Neutrophil (primary cell): ENCODE results near the gene ZFYVE26.

Experiments
- H3K27ac ChIP-seq: fragments of 200-600 bp; sonication (generic); 2 replicates; pipeline ENCODE4 v1.5.1; 2016; ENCODE audit warnings: mild to moderate bottlenecking, moderate library complexity
- H3K27me3 ChIP-seq: fragments of 200-600 bp; sonication (generic); 2 replicates; pipeline ENCODE4 v1.6.0; 2016; ENCODE audit warnings: mild to moderate bottlenecking
- H3K36me3 ChIP-seq: fragments of 200-600 bp; sonication (generic); 2 replicates; pipeline ENCODE4 v1.5.1; 2017
- H3K4me1 ChIP-seq, 2 experiments: fragments of 200-600 bp in 1 of 2; sonication (generic) in 1 of 2; 1 replicate in 1 of 2; 2 replicates in 1 of 2; pipeline versions ENCODE4 v1.5.1 to v1.6.1; 2013 to 2016; ENCODE audit warnings: low read depth in 1 of 2, low read length in 1 of 2, mild to moderate bottlenecking in 1 of 2, moderate library complexity in 1 of 2; ENCODE audit not compliant: control insufficient read depth in 1 of 2, insufficient read depth in 1 of 2
- H3K4me3 ChIP-seq, 2 experiments: fragments of 200-600 bp in 1 of 2; sonication (generic) in 1 of 2; 1 replicate in 1 of 2; 2 replicates in 1 of 2; pipeline ENCODE4 v1.5.1; 2013 to 2016; ENCODE audit warnings: low read depth in 1 of 2, low read length in 1 of 2, mild to moderate bottlenecking in 1 of 2, moderate library complexity in 1 of 2
- H3K9me3 ChIP-seq: fragments of 200-600 bp; sonication (generic); 2 replicates; pipeline ENCODE4 v1.5.1; 2016
- CTCF ChIP-seq: fragments of 200-600 bp; sonication (generic); IDR thresholded peaks from 2 replicates; pipeline ENCODE4 v1.5.1; 2016; ENCODE audit warnings: antibody characterized with exemption

The ZFYVE26 gene

GRCh38 chr14:67816326-67817002 lies at the start of gene ZFYVE26:
ZFYVE26 (minus strand) TSS chr14:67816590; CDS start chr14:67815963, 627 bp downstream.
- Histone ChIP-seq H3K27me3 (no peaks in the 10 kb centered on the region), H3K36me3 (peaks cover 10% of the 10 kb centered on the region), H3K4me1 (peaks cover 53 to 59% of the 10 kb centered on the region in 2 experiments), H3K27ac (peak within 1 kb of the TSS; percentile 90), H3K4me3 (peak within 1 kb of the TSS; percentile 69 to 72), H3K9me3 (no peaks in the 10 kb centered on the region)
- no peak for TF ChIP-seq CTCF

GRCh38 chr14:67863223-67863622 lies 46.8 kb upstream of the ZFYVE26 start:
- no peaks in the 10 kb centered on the region for H3K4me1 ChIP-seq
- no peak overlapping the region for H3K27ac ChIP-seq
- H3K36me3 ChIP-seq = no peaks in the 10 kb centered on the region
- TF ChIP-seq CTCF = no peak
- no peaks in the 10 kb centered on the region for H3K9me3 ChIP-seq
- H3K27me3 ChIP-seq = no peaks in the 10 kb centered on the region
- H3K4me3 ChIP-seq = no peak overlapping the region

- no peak for TF ChIP-seq CTCF
- Histone ChIP-seq H3K9me3 (no peaks in the 10 kb centered on the region), H3K27ac (no peak overlapping the region), H3K4me1 (peaks cover 8 to 9% of the 10 kb centered on the region in 2 experiments), H3K4me3 (no peak overlapping the region), H3K36me3 (no peaks in the 10 kb centered on the region), H3K27me3 (no peaks in the 10 kb centered on the region)
Observed at GRCh38 chr14:67859169-67859749, 42.9 kb upstream of the ZFYVE26 start.

GRCh38 chr14:67857778-67858350 lies 41.5 kb upstream of the ZFYVE26 start:
- Histone ChIP-seq H3K4me3 (no peak overlapping the region), H3K4me1 (peaks cover 19 to 23% of the 10 kb centered on the region in 2 experiments), H3K36me3 (no peaks in the 10 kb centered on the region), H3K27ac (no peak overlapping the region), H3K27me3 (no peaks in the 10 kb centered on the region), H3K9me3 (no peaks in the 10 kb centered on the region)
- TF ChIP-seq CTCF = no peak

- no peak overlapping the region for H3K27ac ChIP-seq
- no peaks in the 10 kb centered on the region for H3K27me3 ChIP-seq
- H3K36me3 ChIP-seq = no peaks in the 10 kb centered on the region
- H3K9me3 ChIP-seq = no peaks in the 10 kb centered on the region
- TF ChIP-seq CTCF = no peak
- no peak overlapping the region for H3K4me3 ChIP-seq
- peaks cover 30 to 34% of the 10 kb centered on the region in 2 experiments for H3K4me1 ChIP-seq
Observed at GRCh38 chr14:67856827-67857226, 40.4 kb upstream of the ZFYVE26 start.
